ENCODE data around the gene MYCBPAP.

The MYCBPAP gene

DNA sequence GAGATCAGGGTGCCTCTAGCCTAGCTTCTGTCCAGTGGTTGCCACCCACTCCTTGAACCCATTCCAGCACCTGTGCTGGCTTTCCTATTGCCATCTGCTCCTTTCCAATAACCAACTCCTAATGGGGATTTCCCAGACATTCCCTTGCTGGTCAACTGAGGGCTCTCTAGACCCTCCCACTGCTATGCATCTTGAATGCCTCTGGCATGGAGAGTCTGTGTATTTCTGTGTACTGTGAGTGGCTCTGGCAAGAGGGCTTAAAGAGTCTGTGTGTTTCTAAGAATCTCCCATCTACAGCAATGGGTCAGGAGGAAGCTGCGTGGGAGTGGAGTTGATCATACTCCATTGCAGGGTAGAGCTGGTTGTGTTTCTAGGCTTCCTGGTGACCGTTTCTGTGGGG lies 13.3 kb downstream of the MYCBPAP start:
- no peak for DNase-seq

DNA sequence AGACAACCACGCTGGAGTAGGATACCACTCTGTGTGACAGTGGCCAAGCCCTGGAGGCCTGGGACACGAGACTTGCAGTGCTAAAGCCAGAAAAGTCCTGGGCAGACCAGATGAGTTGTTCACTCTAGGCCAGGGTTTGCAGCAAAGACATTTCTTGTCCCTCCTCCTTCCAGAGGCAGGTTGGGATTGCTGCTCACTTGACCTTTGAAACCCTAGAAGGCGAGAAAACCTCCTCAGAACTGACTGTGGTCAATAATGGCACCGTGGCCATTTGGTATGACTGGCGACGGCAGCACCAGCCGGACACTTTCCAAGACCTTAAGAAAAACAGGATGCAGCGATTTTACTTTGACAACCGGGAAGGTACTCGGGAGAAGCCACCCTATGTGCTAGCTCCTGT lies 14.5 kb downstream of the MYCBPAP start:
- DNase-seq, result no peak

DNA sequence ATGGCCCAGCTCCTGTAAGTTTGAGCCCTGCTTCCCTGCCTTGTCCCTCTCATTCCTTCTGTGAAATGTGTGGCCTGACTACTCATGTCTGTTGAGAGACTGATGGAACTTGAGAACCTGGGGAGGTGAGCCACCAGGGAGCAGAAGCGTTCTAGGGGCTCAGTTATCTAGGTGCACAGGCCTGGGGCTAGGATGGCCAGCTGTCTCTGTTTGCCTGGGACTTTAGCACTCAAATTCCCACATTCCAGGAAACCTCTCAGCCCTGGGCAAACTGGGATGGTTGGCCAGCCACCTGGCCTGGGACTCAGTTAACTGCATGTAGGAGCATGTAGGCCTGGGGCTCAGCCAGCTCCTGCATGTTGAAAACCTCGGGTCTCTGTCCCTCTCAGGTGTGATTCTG lies 15.0 kb downstream of the MYCBPAP start:
- no peak for DNase-seq

DNA sequence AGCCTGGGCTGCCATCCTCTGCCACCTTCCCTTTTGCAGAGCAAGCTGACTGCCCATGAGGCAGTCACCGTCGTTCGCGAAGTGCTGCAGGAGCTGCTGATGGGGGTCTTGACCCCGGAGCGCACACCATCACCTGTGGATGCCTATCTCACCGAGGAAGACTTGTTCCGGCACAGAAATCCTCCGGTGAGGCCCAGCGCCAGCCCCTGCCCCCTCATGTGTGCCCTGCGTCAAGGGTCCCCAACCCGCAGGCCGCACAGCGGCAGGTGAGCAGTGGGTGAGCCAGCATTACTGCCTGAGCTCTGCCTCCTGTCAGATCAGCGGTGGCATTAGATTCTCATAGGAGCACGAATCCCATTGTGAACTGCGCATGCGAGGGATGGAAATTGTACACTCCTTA lies 16.6 kb downstream of the MYCBPAP start:
- DNase-seq, result no peak

DNA sequence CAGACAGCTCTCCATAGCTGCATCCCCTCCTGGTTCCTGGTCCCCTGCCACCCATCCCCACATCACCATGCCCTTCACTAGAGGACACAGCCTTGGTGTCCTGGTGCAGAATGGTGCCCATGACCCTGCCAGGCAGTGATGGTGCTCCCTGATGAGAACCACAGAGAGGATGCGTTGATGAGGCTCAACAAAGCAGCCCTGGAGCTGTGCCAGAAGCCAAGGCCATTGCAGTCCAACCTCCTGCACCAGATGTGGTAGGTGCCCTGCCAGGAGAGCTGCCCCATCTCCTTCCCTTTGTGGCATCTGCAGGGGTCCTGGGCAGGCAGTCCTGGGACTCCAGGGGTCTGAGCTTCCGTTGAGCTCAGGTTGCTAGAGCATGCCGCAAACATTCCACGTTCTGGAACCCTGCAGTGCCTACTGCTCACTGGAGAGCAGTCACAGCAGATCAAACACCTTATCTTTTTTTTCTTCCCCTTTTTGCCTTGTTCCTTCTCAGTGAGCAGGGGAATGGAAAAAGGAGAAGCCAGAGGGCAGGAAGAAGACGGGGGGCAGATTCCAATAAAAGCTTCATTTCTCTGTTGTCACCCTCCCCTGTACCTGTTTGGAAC lies 19.0 kb downstream of the MYCBPAP start:
- DNase-seq, result no peak

DNA sequence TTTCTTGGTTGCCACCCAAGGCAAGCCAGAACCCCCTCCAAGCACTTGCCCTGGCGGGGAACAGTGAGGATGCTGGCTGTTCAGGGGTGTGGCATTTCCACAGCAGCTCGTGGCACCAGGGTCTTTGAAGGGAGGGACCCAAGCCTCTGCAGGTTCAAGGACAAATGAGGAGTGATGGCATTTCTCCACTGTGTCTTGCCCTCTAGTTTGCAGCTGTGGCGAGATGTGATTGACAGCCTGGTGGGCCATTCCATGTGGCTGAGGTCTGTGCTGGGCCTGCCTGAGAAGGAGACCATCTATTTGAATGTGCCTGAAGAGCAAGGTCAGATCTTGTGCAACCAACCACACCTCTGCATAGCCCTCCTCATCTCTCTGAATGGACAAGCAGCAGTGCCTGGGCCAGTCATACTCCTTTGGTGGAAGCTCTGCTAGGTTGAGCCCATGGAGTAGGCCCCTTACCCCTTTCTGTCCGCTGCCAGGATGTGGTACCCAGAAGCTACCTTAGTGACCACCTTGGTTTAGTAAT lies 19.8 kb downstream of the MYCBPAP start:
- no peak for DNase-seq

DNA sequence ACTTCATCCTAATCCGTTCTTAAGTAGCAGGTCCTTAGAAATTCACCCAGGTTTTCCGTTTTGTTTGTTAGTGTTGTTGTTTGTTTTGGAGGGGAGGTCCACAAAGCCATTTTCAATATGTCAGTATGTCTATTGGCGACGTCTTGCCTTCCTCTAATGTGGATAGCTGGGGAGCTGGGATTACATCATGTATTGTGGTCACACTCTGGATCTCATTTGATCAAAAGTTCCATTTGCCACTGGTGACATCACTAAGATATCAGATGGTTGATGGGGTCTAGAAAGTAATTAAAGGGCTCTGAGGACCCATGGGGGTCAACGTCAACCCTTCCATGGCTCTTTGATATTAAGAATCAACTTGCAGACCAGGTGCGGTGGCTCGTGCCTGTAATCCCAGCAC lies 21.6 kb downstream of the MYCBPAP start:
- DNase-seq, result no peak

DNA sequence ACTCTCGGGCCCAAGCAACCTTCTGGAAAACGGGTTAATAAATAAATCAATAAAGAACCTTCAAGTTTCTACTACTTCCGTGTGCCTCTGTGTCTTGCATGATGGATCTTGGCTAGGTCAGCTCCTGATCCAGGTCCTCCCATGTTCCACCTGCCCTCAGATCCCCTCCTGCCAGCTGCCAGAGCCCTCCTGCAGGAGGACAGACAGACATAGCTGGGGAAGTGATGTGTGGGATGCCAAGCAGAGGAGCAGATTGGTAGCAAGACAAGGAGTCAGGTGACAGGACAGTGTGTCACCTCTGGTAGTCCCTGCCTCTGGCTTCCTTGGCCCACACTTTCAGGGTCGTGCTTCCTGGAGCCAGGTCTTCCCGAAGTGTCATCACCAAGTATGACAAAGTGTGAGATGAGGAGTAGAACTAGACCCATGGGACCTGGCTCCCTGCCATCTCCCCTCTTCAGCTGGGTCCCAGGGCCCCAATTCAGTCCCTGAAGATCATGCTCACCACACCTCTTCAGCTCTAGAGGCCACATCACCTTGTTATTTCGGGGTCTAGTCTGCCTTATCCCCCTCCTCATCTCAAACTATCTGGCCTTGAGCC lies 23.3 kb downstream of the MYCBPAP start:
- no peak for DNase-seq

DNA sequence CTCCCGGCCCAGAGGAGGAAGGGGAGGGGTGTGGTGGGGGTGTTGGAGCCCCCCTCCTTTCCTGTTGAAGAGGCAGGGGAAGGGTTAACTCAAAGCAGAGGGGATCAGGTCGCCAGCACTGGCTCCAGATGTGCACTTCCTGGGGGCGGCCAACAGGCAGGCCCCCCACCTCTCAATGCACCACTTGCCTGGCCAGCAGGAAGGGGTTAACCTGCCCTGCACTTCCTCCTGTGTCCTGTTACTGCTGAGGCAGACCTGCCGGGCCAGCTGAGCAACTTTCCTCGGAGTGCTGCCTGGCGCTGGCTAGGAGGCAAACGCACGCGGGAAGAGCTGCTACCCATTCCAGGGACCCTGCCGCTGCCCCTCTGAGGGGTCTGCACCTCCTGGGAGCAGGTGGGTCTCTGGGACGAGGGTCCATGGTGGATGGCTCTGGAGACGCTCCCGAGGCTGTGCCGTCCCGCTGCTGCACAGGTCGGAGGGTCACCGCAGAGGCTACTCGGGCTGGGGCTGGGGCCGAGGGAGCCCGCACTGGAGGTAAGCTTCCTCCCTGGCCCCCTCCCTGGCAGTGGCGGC lies 24.3 kb downstream of the MYCBPAP start, which contains the start of gene EPN3:
Gene EPN3 (plus strand): TSS at position 284 of the 573 bp plus-strand sequence. CDS start 3,822 bp downstream, outside the sequence.
- DNase-seq, result no peak

DNA sequence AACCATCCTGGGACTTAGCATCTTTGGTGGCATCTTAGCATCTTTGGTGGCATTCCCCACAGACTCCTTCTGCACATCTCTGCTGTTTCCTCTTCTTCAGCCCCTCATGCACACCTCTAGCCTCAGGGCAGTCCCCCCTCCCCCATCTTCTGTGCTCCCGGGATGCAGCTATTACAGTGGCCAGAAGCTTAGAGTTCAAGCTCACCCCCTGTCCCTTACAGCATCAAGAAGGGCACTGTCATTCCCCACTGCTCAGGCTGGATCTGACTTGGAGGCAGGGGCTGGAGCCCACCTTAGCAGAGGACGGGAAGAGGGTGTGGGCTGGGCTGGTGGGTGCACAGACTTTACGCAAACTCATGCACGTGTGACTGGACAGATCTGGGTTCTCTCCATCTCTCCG lies 24.9 kb downstream of the MYCBPAP start:
- DNase-seq, result no peak

DNA sequence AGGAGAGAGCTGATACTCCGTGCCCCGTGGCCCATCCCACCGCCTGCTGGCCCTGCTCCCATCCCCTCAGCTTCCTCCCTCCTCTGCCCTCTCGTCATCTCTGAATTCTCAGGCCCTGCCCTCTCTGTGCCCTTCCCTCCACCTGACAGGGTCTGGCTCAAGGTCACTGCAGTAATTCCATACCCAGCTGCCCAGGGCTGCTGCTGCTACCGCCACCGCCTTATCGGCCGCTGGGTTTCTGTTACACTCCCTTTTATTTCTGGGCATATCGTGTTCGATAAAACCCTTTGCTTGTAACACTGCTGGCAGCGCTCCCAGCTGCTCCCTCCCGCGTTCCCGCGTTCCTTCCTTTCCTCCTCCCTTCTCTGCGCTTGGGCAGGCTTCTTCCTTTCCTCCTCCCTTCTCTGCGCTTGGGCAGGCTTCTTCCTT lies 25.5 kb downstream of the MYCBPAP start:
- DNase-seq, result peak; percentile 9

DNA sequence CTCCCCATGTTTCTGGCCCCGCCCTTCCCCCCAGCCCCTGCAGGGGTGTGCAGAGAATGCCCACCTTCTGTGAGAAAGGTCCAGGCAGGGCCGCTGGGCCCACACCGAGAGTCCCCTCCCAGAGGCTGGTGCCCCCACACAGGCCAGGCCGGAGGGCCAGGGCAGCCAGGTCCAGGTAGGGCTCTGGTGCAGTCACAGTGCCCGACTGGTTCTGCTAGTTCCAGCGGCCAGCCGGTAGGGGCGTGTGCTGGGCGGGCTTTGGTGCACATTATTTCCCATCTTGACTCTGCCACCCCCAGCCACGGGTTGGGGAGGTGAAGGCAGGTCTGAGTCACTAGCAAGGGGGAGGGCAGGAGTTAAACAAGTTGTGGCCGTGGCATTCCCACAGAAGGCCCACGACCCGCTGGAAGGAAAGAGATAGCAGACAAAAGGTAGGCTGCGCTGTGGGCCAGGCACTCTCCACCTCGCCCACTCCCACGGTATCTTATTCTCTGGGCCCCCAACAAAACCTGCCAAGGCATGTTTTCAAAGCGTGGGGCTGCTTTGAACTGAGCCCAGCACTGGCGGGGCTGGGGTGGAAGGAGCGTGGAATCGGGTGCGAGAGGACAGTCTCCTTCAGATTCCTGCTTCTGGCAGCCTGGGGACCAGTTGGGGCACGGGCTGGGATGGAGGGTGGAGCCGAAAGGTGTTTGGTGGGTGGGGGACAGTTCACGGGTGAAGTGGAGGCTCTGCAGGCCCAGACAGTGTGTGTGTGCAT lies 26.2 kb downstream of the MYCBPAP start:
- no peak for DNase-seq

DNA sequence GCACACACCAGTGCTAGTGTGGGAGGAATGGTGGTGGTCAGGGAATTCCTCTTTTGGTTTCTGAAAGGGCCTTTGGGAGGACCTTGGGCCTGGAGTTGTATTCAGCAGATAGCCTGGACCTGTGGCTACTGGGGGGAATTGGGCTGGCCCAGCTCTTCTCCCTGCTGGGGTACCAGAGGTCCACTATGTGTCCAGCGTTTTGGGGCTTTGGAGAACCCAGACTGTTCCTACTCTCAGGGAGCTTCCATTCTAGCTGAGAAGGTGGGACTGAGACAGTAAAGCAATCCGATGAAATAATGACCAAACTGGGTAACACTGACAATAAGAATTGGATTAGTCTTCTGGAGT lies 26.7 kb downstream of the MYCBPAP start:
- no peak for DNase-seq

DNA sequence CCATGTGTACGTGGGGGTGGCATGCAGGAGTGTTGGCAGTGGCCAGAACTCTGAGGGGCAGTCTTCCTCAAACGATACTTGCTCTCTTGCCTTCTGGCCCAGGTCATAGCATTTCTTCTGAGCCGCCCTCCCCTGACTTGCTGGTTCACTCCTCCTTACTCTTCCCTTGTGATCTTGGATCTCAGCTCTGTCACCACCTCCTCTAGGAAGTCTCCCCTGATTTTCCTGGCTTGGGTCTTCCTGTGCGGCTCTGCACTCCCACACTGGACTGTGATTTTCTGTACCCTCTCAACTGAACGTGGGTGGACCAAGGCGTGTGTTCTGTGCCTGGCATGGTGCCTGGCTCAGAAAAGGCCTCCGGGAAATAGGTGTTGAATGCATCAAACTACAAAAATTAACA lies 27.2 kb downstream of the MYCBPAP start:
- no peak for DNase-seq

DNA sequence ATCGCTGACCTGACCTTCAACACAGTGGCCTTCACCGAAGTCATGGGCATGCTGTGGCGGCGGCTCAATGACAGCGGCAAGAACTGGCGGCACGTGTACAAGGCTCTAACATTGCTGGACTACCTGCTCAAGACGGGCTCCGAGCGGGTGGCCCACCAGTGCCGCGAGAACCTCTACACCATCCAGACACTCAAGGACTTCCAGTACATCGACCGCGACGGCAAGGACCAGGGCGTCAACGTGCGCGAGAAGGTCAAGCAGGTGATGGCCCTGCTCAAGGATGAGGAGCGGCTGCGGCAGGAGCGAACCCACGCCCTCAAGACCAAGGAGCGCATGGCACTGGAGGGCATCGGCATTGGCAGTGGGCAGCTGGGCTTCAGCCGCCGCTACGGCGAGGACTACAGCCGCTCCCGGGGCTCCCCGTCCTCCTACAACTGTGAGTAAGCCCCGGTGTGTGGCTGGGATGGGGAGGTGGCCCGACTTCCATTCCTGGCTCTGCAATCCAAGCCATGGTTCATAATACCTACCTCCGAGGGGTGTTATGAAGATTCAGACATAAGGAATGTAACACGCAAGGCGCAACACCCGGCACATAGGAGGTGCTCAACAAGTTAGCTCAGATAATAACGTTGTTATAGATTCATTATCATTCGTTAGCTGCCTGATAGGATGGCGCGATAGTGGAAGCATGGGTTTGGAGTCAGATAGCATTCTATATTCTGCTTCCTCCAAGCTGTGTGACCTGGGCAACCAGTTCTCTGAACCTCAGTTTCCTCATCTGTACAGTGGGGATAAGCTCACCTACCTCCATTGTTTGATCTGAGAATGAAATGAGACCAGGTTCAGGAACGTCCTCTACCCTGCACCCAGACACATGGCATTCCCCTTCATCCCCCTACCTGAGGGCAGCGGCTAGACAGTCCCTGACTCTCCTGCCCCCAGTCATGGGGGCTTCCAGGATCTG lies 28.7 kb downstream of the MYCBPAP start:
- DNase-seq, result no peak

DNA sequence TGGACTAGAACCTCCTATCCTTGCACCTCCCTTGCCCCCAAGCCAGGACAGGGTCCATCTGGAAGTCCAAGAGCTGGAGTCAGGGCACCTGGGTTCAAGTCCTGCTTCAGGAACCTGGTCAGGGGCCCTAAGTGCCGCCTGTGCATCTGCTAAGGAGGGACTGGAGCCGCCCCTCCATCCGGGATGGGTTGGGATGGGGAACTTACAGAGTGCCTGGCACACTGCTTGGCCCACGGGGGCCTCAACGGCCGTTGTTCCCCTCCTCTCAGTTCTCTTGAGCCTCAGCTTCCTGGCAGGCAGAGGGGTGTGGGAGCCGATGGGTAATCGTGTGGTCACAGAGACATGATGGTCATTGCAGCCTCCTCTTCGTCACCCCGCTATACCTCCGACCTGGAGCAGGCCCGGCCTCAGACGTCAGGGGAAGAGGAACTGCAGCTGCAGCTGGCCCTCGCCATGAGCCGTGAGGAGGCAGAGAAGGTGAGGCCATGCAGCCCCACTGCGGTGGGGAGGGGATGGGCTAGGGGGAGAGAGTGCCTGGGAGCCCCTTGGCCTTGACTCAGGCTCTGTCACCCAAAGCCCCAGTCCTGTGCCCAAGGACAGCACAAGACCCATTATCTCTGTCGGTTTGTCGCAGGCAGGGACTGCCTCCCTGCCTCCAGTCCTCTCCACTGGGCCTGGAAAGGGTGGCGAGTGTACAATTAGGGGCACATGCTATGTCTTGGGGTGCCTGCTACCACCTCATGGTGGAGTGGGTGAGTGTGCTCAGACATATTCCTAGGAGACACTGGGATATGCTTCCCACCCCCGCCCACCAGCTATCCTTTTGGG lies 29.7 kb downstream of the MYCBPAP start:
- DNase-seq, result no peak

DNA sequence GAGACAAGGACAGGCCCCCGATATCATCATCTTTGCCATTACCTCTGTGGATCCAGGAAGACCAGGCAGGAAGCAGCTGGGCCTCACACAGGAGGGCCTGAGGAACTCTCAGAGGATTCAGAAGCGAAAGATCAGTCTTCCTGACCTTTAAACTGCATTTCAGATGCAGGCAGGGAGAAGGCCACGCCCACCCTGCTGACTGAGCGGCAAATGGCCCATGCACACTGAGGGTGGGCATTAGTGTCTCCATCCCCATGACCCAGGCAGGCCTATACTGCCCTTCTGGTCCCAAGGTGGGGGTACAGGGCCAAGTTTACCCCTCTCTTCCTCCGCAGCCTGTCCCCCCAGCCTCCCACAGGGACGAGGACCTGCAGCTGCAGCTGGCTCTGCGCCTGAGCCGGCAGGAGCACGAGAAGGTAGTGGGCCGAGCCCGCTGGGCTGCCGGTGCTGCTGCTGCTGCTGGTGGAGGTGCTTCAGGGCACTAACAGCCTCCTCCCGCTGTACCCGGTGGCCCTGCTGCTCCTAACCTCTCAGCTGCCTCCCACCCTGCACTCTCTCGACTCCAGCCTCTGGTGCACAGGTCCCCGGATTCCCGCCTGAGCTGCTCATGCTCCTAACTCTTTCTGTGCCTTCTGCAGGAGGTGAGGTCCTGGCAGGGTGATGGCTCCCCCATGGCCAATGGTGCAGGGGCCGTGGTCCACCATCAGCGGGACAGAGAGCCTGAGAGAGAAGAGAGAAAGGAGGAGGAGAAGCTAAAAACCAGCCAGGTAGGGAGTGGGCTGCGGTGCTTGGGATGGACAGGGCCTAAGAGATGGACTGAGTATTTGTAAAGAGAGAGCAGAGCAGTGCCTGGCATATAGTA lies 30.5 kb downstream of the MYCBPAP start:
- DNase-seq, result no peak

DNA sequence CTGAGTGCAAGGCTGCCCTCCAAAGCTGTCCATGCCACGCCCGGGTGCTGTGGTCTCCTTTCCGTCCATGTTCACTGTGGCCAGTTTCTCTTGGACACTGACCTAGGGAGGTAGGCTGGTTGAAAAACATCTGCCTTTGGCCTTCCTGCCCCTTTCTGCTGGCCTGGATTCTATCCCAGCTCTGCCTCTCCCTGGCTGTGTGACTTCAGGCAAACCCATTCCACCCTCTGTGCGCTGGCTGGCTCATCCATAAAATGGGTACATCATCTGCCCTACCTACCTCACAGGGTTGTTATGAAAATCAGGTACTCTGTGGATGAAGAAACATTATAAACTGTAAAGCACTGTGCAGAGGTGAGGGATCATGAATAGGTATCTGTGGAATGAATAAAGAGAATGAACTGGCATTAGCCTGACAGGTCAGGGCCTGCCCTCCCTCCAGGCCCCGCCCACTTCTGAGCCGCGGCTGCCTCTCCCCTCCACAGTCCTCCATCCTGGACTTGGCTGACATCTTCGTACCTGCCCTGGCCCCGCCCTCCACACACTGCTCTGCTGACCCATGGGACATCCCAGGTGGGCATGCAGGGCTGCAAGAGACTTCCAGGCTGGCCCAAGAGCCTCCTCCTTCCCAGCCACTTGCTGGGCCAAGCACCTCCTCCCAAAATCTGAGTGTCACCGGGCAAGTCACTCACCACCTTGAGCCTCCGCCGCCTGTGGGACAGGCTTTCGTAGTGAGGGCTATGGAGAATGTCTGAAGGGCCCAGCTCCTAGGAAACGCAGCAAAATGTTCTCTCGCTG lies 31.7 kb downstream of the MYCBPAP start:
- no peak for DNase-seq

DNA sequence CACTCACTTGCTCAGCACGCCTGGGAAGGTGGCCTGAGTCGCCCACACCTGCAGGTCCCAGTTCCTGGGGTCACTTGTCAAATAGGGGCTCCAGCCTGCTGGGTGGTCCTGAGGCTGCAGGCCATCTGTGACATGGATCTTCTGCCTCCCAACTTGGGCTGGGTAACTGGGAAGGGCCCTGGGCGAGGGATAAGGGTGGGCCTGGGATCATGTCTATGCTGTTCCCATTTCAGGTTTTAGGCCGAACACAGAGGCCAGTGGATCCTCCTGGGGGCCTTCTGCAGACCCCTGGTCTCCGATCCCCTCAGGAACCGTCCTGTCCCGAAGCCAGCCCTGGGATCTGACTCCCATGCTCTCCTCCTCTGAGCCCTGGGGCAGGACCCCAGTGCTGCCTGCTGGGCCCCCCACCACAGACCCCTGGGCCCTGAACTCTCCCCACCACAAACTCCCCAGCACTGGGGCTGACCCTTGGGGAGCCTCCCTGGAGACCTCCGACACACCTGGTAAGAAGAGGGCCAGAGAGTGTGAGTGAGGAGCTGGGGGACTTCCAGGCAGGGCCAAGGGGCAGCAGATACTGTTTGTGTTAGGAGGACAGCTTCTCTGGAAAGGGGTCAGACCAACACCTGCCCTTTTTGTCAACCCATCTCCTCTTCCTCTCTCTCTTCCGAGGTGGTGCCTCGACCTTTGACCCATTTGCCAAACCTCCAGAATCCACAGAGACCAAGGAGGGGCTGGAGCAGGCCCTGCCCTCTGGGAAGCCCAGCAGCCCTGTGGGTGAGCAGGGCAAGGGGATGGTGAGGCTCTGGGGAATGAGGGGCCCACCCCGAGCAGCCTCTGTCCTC lies 32.5 kb downstream of the MYCBPAP start:
- no peak for DNase-seq

Measured in NCI-H524 treated with DMSO at 0.1 percent for 48 hours (cell line).